Ascending aorta (tissue), 2 donors: Measurements from ENCODE around the gene FGG. TPM values are rescaled to one million over a fixed set of nuclear protein-coding genes. Genes with fewer than 3 reads are reported as not detected.

ENCODE experiments used
- DNase-seq, 2 donors: peaks; one replicate each; pipeline ENCODE4 v3.0.0-alpha.2; 2019; ENCODE audit warnings: low spot score in 2 of 2
- H3K27ac ChIP-seq, 2 donors: fragments of 200-600 bp; sonication (generic); one replicate each; pipeline ENCODE4 v1.5.1; 2016 to 2017; ENCODE audit warnings: mild to moderate bottlenecking in 1 of 2
- H3K27me3 ChIP-seq: fragments of 200-600 bp; sonication (generic); one replicate; pipeline ENCODE4 v1.5.1; 2017
- H3K36me3 ChIP-seq, 2 donors: fragments of 200-600 bp; sonication (generic); one replicate each; pipeline ENCODE4 v1.5.1; 2016
- H3K4me1 ChIP-seq, 2 donors: fragments of 200-600 bp; sonication (generic); one replicate each; pipeline ENCODE4 v1.5.1; 2016 to 2017; ENCODE audit warnings: mild to moderate bottlenecking in 1 of 2
- H3K4me3 ChIP-seq, 2 donors: fragments of 200-600 bp; sonication (generic); one replicate each; pipeline ENCODE4 v1.5.1; 2016 to 2017; ENCODE audit warnings: mild to moderate bottlenecking in 1 of 2
- H3K9me3 ChIP-seq, 2 donors: fragments of 200-600 bp; sonication (generic); one replicate each; pipeline ENCODE4 v1.5.1; 2016
- CTCF ChIP-seq, 3 experiments: fragments of 200-600 bp in 2 of 3; fragments of 450-650 bp in 1 of 3; sonication (generic) in 2 of 3; IDR thresholded peaks; one replicate each; pipeline ENCODE4 v1.5.1; 2016 to 2019; ENCODE audit warnings: antibody characterized with exemption in 3 of 3, mild to moderate bottlenecking in 1 of 3, moderate library complexity in 1 of 3
- intact Hi-C: fragments of 100-400 bp; cut with DNase I; formaldehyde crosslinking; loops from one replicate; pipeline ENCODE4 v1.15.1; 2023
- total RNA-seq: library from RNA; depleted of rRNA; stranded (reverse); fragments of >200 nt; gene quantifications from one replicate; pipeline ENCODE4 v1.1.0, GENCODE V29; 2016

The FGG gene
- 40.3 TPM for total RNA-seq

- H3K9me3 ChIP-seq: no peaks in the 10 kb centered on the region
- TF ChIP-seq CTCF (IDR thresholded peaks at IDR 0.05): no peak
- H3K27ac ChIP-seq: no peak within 1 kb of the TSS
- H3K4me3 ChIP-seq: no peak within 1 kb of the TSS
- H3K36me3 ChIP-seq: no peaks in the 10 kb centered on the region
- DNase-seq: no peak
- intact Hi-C loops: no loop called here
- H3K4me1 ChIP-seq: no peaks in the 10 kb centered on the region
- no peaks in the 10 kb centered on the region for H3K27me3 ChIP-seq
Observed at GRCh38 chr4:154612472-154613414, at the start of gene FGG. TSS of gene FGG (minus strand) at chr4:154612656. CDS start at chr4:154612609, 47 bp downstream.

GRCh38 chr4:154660052-154660451 lies 47.6 kb upstream of the FGG start:
- intact Hi-C loops: no loop called here
- H3K9me3 ChIP-seq: no peaks in the 10 kb centered on the region
- H3K36me3 ChIP-seq: no peaks in the 10 kb centered on the region
- DNase-seq: no peak
- no peak overlapping the region for H3K27ac ChIP-seq
- no peak for TF ChIP-seq CTCF (IDR thresholded peaks at IDR 0.05)
- H3K4me1 ChIP-seq: no peaks in the 10 kb centered on the region
- no peaks in the 10 kb centered on the region for H3K27me3 ChIP-seq
- no peak overlapping the region for H3K4me3 ChIP-seq

- Histone ChIP-seq H3K36me3 (no peaks in the 10 kb centered on the region), H3K4me1 (no peaks in the 10 kb centered on the region), H3K27ac (no peak overlapping the region), H3K27me3 (no peaks in the 10 kb centered on the region), H3K4me3 (no peak overlapping the region), H3K9me3 (no peaks in the 10 kb centered on the region)
- TF ChIP-seq CTCF (IDR thresholded peaks at IDR 0.05): no peak
- no peak for DNase-seq
- intact Hi-C loops: no loop called here
Observed at GRCh38 chr4:154658680-154659405, 46.4 kb upstream of the FGG start.

GRCh38 chr4:154643493-154643892 lies 31.0 kb upstream of the FGG start:
- Histone ChIP-seq H3K27ac (no peak overlapping the region), H3K4me3 (no peak overlapping the region), H3K27me3 (no peaks in the 10 kb centered on the region), H3K36me3 (no peaks in the 10 kb centered on the region), H3K4me1 (no peaks in the 10 kb centered on the region), H3K9me3 (no peaks in the 10 kb centered on the region)
- no peak for DNase-seq
- no peak for TF ChIP-seq CTCF (IDR thresholded peaks at IDR 0.05)
- intact Hi-C loops: no loop called here

- TF ChIP-seq CTCF (IDR thresholded peaks at IDR 0.05): no peak
- Histone ChIP-seq H3K27ac (no peak overlapping the region), H3K27me3 (no peaks in the 10 kb centered on the region), H3K36me3 (no peaks in the 10 kb centered on the region), H3K9me3 (no peaks in the 10 kb centered on the region), H3K4me3 (no peak overlapping the region), H3K4me1 (no peaks in the 10 kb centered on the region)
- DNase-seq: no peak
- intact Hi-C loops: no loop called here
Observed at GRCh38 chr4:154642373-154643009, 30.0 kb upstream of the FGG start.
